HepG2 (cell line): ENCODE results near the gene ATR. TPM values are rescaled to one million over a fixed set of nuclear protein-coding genes. Genes with fewer than 3 reads are reported as not detected.

Source experiments
- ATAC-seq: fragments of 200-7000 bp; cut with Tn5 transposase; 3 replicates; pipeline ENCODE4 v1.9.1; 2020; ENCODE audit warnings: mild to moderate bottlenecking, moderate library complexity
- BruUV-seq: library from RNA; stranded (reverse); fragments of 400-500 nt; replicated peaks from 2 replicates; lab custom pipeline; 2021; lab: Mats Ljungman, UMichigan
- CTCF ChIA-PET: fragments of 300-600 bp; formaldehyde crosslinking; extraction: SDS; loops from one replicate; lab custom pipeline; 2021; ENCODE audit warnings: low total read pairs, inconsistent platforms, low intra/inter-chr PET ratio; lab: Yijun Ruan, JAX
- POLR2A ChIA-PET: fragments of 350-600 bp; sonication (Branson Sonifier 250); formaldehyde crosslinking; loops from one replicate; lab custom pipeline; 2020; ENCODE audit warnings: antibody characterized with exemption, inconsistent platforms; lab: Yijun Ruan, JAX
- DNase-seq: peaks from one replicate; pipeline ENCODE4 v3.0.0-alpha.2; 2015; ENCODE audit warnings: low spot score
- FAIRE-seq: peaks from 3 replicates; lab custom pipeline; 2011; peaks lifted over from hg19 to GRCh38; lab: Jason Lieb, UNC
- H2AFZ ChIP-seq: one replicate; pipeline ENCODE4 v1.6.1; 2011; ENCODE audit warnings: low read length, inconsistent platforms
- H3K27ac ChIP-seq: fragments of 300-600 bp; 3 replicates; pipeline ENCODE4 v1.8.0; 2011; ENCODE audit warnings: mixed run types, mild to moderate bottlenecking, mixed read lengths, low read length, inconsistent platforms; ENCODE audit not compliant: insufficient read depth; ENCODE audit errors: extremely low read length
- H3K27me3 ChIP-seq, 2 experiments: fragments of 200-600 bp in 1 of 2; 2 replicates in 1 of 2; 3 replicates in 1 of 2; pipeline versions ENCODE4 v1.6.0 to v1.8.0; 2011; ENCODE audit warnings: low read length in 2 of 2, mild to moderate bottlenecking in 2 of 2, moderate library complexity in 2 of 2, inconsistent platforms in 1 of 2; ENCODE audit not compliant: insufficient read depth in 2 of 2, control insufficient read depth in 1 of 2
- H3K36me3 ChIP-seq, 2 experiments: fragments of 200-600 bp in 1 of 2; replicated peaks in 1 of 2; 2 replicates in 1 of 2; 3 replicates in 1 of 2; pipeline versions ENCODE4 v1.5.1 to v1.8.0; 2011; ENCODE audit warnings: low read length in 2 of 2, inconsistent platforms in 1 of 2; ENCODE audit not compliant: insufficient read depth in 2 of 2, control insufficient read depth in 1 of 2
- H3K4me1 ChIP-seq: 2 replicates; pipeline ENCODE4 v1.5.1; 2012; ENCODE audit warnings: low read length, inconsistent platforms; ENCODE audit not compliant: insufficient read depth
- H3K4me2 ChIP-seq: 2 replicates; pipeline ENCODE4 v1.6.0; 2011; ENCODE audit warnings: low read depth, low read length, inconsistent platforms
- H3K4me3 ChIP-seq, 3 experiments: fragments of 200-600 bp in 1 of 3; sonication (generic), shearing (Covaris generic) in 1 of 3; replicated peaks in 1 of 3; 2 replicates each; pipeline ENCODE4 v1.5.1; 2011 to 2016; ENCODE audit warnings: low read length in 3 of 3, inconsistent platforms in 2 of 3, low read depth in 2 of 3, mild to moderate bottlenecking in 2 of 3, control low read depth in 1 of 3, mixed read lengths in 1 of 3; ENCODE audit not compliant: insufficient read depth in 1 of 3
- H3K79me2 ChIP-seq: one replicate; pipeline ENCODE4 v1.6.1; 2011; ENCODE audit warnings: low read length, inconsistent platforms; ENCODE audit not compliant: insufficient read depth
- H3K9ac ChIP-seq: 2 replicates; pipeline ENCODE4 v1.6.0; 2011; ENCODE audit warnings: mild to moderate bottlenecking, low read depth, low read length, inconsistent platforms; ENCODE audit not compliant: insufficient read depth
- H3K9me3 ChIP-seq: 2 replicates; pipeline ENCODE4 v1.5.1; 2012; ENCODE audit warnings: mild to moderate bottlenecking, low read length
- H4K20me1 ChIP-seq: 2 replicates; pipeline ENCODE4 v1.6.0; 2011; ENCODE audit warnings: inconsistent platforms, mild to moderate bottlenecking, low read length, moderate library complexity; ENCODE audit not compliant: insufficient read depth
- GABPA ChIP-seq, 2 experiments: IDR thresholded peaks; 2 replicates each; pipeline ENCODE4 v1.6.1; 2011 to 2016; ENCODE audit warnings: low read depth in 2 of 2, low read length in 1 of 2, missing biosample characterization in 1 of 2, missing genetic modification characterization in 1 of 2
- JUN ChIP-seq: sonication (generic); formaldehyde crosslinking; IDR thresholded peaks from 2 replicates; pipeline ENCODE4 v1.4.0; 2020; ENCODE audit warnings: mild to moderate bottlenecking, missing genetic modification reagents
- KMT2A ChIP-seq: sonication (generic); formaldehyde crosslinking; IDR thresholded peaks from 2 replicates; pipeline ENCODE4 v1.4.0; 2020; ENCODE audit warnings: missing genetic modification reagents
- MLXIP ChIP-seq: sonication (generic); formaldehyde crosslinking; IDR thresholded peaks from 2 replicates; pipeline ENCODE4 v1.9.0; 2021; ENCODE audit warnings: missing genetic modification reagents, borderline replicate concordance
- NRL ChIP-seq: sonication (generic); formaldehyde crosslinking; IDR thresholded peaks from 2 replicates; pipeline ENCODE4 v1.5.0; 2020; ENCODE audit warnings: missing genetic modification reagents, mild to moderate bottlenecking, moderate library complexity, borderline replicate concordance
- RNF219 ChIP-seq: sonication (generic); formaldehyde crosslinking; IDR thresholded peaks from 2 replicates; pipeline ENCODE4 v1.5.0; 2020; ENCODE audit warnings: mild to moderate bottlenecking, missing genetic modification reagents
- ZNF354B ChIP-seq: sonication (generic); formaldehyde crosslinking; IDR thresholded peaks from 2 replicates; pipeline ENCODE4 v1.8.0; 2022; ENCODE audit warnings: mild to moderate bottlenecking, missing genetic modification reagents
- ZNF713 ChIP-seq: sonication (generic); formaldehyde crosslinking; IDR thresholded peaks from 2 replicates; pipeline ENCODE4 v1.4.0; 2020; ENCODE audit warnings: mild to moderate bottlenecking, missing genetic modification reagents
- ZNF749 ChIP-seq: sonication (generic); formaldehyde crosslinking; IDR thresholded peaks from 2 replicates; pipeline ENCODE4 v1.8.0; 2022; ENCODE audit warnings: mild to moderate bottlenecking, missing genetic modification reagents, moderate library complexity, borderline replicate concordance
- WGBS: methylation state at CpG from one replicate; pipeline ENCODE4 v1.1.6; 2017; ENCODE audit warnings: low lambda C conversion rate; 5-methylcytosine and 5-hydroxymethylcytosine counted together
- in situ Hi-C: cut with HindIII; loops from 2 replicates; pipeline ENCODE4 v1.10.0; 2017; ENCODE audit warnings: low pct_unique_long_range_greater_than_20kb; ENCODE audit not compliant: extremely low pct_ligation_motif_present
- intact Hi-C: fragments of 100-400 bp; cut with micrococcal nuclease; formaldehyde crosslinking; loops from one replicate; pipeline ENCODE4 v1.10.0; 2022; ENCODE audit not compliant: unreplicated experiment
- polyA plus RNA-seq, 8 experiments: library from polyadenylated mRNA; depleted of rRNA in 3 of 8; stranded (reverse) in 7 of 8; unstranded in 1 of 8; fragments of >200 nt; fragmentation: Illumina TruSeq in 4 of 8; extraction: Trizol in 4 of 8; gene quantifications; 2 replicates each; pipeline versions ENCODE4 v1.2.1 to v1.2.3, GENCODE V29; 2011 to 2016; ENCODE audit warnings: low read depth in 4 of 8, missing spikeins in 1 of 8, mixed read lengths in 1 of 8; ENCODE audit not compliant: insufficient read depth in 1 of 8
- total RNA-seq, 5 experiments: library from RNA; depleted of rRNA; stranded (reverse); fragments of >200 nt; fragmentation: Illumina TruSeq; extraction: Trizol; gene quantifications; 2 replicates each; pipeline ENCODE4 v1.2.3, GENCODE V29; 2016; ENCODE audit warnings: low read depth in 1 of 5

Gene ATR
- total and polyA plus RNA-seq, 2 of the 13 experiments (the other 11 are each of a cell fraction or from before 2014, with no cell fraction given), result 6.6 to 17.0 TPM

- ChIA-PET POLR2A (interaction anchor here (1.6 kb wide), 1 partner anchor 19 kb away, joined by 3 read pairs; the partner anchor contains the start of gene ATR), CTCF (no interaction called here)
- Histone ChIP-seq H3K79me2 (peaks cover 20% of the 10 kb centered on the region), H3K36me3 (no peaks in the 10 kb centered on the region), H3K4me2 (peak overlapping the region; percentile 87), H3K27ac (no peak overlapping the region), H3K27me3 (no peaks in the 10 kb centered on the region; a peak in 1 of 5 replicates), H3K9me3 (no peaks in the 10 kb centered on the region), H3K9ac (peak overlapping the region; percentile 77; the same call in 1 of the 2 replicates), H2AFZ (no peak overlapping the region), H4K20me1 (no peaks in the 10 kb centered on the region), H3K4me3 (peak overlapping the region; percentile 2 to 83 (median 80); a peak in 5 of 6 replicates), H3K4me1 (peaks cover 29% of the 10 kb centered on the region)
- WGBS, result 48% methylated on average over 3 of the region's 3 CpGs
- no peak for TF ChIP-seq NRL (CRISPR knock-in tag)
- TF ChIP-seq MLXIP (CRISPR knock-in tag), result no peak
- TF ChIP-seq KMT2A (CRISPR knock-in tag), result no peak
- no peak for TF ChIP-seq ZNF713 (CRISPR knock-in tag)
- no peak for TF ChIP-seq GABPA (IDR thresholded peaks at IDR 0.05; ENCODE audit: low read depth, low read length)
- TF ChIP-seq GABPA (CRISPR knock-in tag; IDR thresholded peaks at IDR 0.05; ENCODE audit: low read depth), result no peak
- TF ChIP-seq ZNF354B (CRISPR knock-in tag), result no peak
- TF ChIP-seq JUN (CRISPR knock-in tag), result no peak
- TF ChIP-seq ZNF749 (CRISPR knock-in tag), result no peak
- no peak for TF ChIP-seq RNF219 (CRISPR knock-in tag)
- in situ Hi-C loops (no loop called here), intact Hi-C loops (loop anchor here (2.0 kb wide), 2 partner anchors 67 to 127 kb away; partner anchors contain the start of gene TRPC1)
- DNase-seq, result no peak
- BruUV-seq, result no TSS peak
- ATAC-seq, result no peak
- no peak for FAIRE-seq
Measured at GRCh38 chr3:142597906-142598305, 19.4 kb upstream of the ATR start.
